H1 (cell line): ENCODE data around the gene FNDC5.

ENCODE experiments used
- CTCF ChIP-seq, 3 experiments: IDR thresholded peaks; 1 replicate in 2 of 3; 2 replicates in 1 of 3; pipeline versions ENCODE4 v1.5.1 to v1.6.1; 2011; ENCODE audit warnings: low read length in 3 of 3, mild to moderate bottlenecking in 3 of 3, inconsistent platforms in 2 of 3, low read depth in 1 of 3, moderate library complexity in 1 of 3; ENCODE audit not compliant: insufficient read depth in 1 of 3; ENCODE audit errors: control extremely low read depth in 1 of 3
- EZH2 ChIP-seq: fragments of 200-600 bp; sonication (generic); IDR thresholded peaks from 2 replicates; pipeline ENCODE4 v1.7.1; 2012; ENCODE audit warnings: low read depth, mild to moderate bottlenecking, moderate library complexity, low read length, inconsistent platforms; ENCODE audit not compliant: severe bottlenecking
- GABPA ChIP-seq: IDR thresholded peaks from 2 replicates; pipeline ENCODE4 v1.6.1; 2011; ENCODE audit warnings: mild to moderate bottlenecking, low read length, moderate library complexity, borderline replicate concordance; ENCODE audit not compliant: insufficient read depth
- GTF2F1 ChIP-seq: IDR thresholded peaks from 2 replicates; pipeline ENCODE4 v1.6.1; 2012; ENCODE audit warnings: low read depth, low read length, improper control_type of control experiment, borderline replicate concordance
- JUND ChIP-seq: IDR thresholded peaks from 2 replicates; pipeline ENCODE4 v1.6.1; 2011; ENCODE audit warnings: mild to moderate bottlenecking, improper control_type of control experiment, low read length
- KDM5A ChIP-seq: fragments of 200-600 bp; IDR thresholded peaks from 2 replicates; pipeline ENCODE4 v1.7.1; 2012; ENCODE audit warnings: mild to moderate bottlenecking, low read length, inconsistent platforms, mixed read lengths
- POLR2A ChIP-seq, 2 experiments: IDR thresholded peaks; 1 replicate in 1 of 2; 2 replicates in 1 of 2; pipeline ENCODE4 v1.6.1; 2011; ENCODE audit warnings: low read depth in 2 of 2, low read length in 2 of 2, mild to moderate bottlenecking in 2 of 2; ENCODE audit errors: control extremely low read depth in 1 of 2
- RAD21 ChIP-seq, 2 experiments: IDR thresholded peaks in 1 of 2; conservative IDR thresholded peaks in 1 of 2; 2 replicates each; pipeline ENCODE4 v1.6.1; 2011; ENCODE audit warnings: low read depth in 2 of 2, low read length in 2 of 2, improper control_type of control experiment in 1 of 2, inconsistent platforms in 1 of 2, mild to moderate bottlenecking in 1 of 2, moderate library complexity in 1 of 2
- RNF2 ChIP-seq: fragments of 200-900, 300-1000 bp; sonication (generic); IDR thresholded peaks from 2 replicates; pipeline ENCODE4 v1.7.1; 2016; ENCODE audit warnings: borderline replicate concordance, low read depth, mild to moderate bottlenecking, antibody characterized with exemption, low read length; ENCODE audit not compliant: poor library complexity, severe bottlenecking; ENCODE audit errors: missing control alignments
- RXRA ChIP-seq: IDR thresholded peaks from 2 replicates; pipeline ENCODE4 v1.6.1; 2011; ENCODE audit warnings: low read depth, mild to moderate bottlenecking, low read length, moderate library complexity; ENCODE audit not compliant: insufficient read depth
- SAP30 ChIP-seq: fragments of 300-600 bp; sonication (generic); IDR thresholded peaks from 2 replicates; pipeline ENCODE4 v1.7.1; 2012; ENCODE audit warnings: low read length, moderate library complexity, mild to moderate bottlenecking, inconsistent platforms; ENCODE audit not compliant: insufficient read depth, insufficient replicate concordance
- SP1 ChIP-seq: IDR thresholded peaks from 2 replicates; pipeline ENCODE4 v1.6.1; 2011; ENCODE audit warnings: low read depth, low read length
- TBP ChIP-seq: IDR thresholded peaks from 2 replicates; pipeline ENCODE4 v1.6.1; 2011; ENCODE audit warnings: low read depth, low read length, improper control_type of control experiment

- TF ChIP-seq GABPA (no peak), JUND (no peak), CTCF (IDR thresholded peaks at IDR 0.05; ENCODE audit: control extremely low read depth in 1 of 3, insufficient read depth in 1 of 3, low read depth in 1 of 3, low read length in 3 of 3) (no peak), SAP30 (no peak), POLR2A (IDR thresholded peaks at IDR 0.05; ENCODE audit: control extremely low read depth in 1 of 2, low read depth in 2 of 2, low read length in 2 of 2) (no peak), SP1 (no peak), GTF2F1 (no peak), RNF2 (no peak), TBP (no peak), KDM5A (no peak), RXRA (no peak), EZH2 (no peak), RAD21 (IDR thresholded peaks at IDR 0.05 in 1 of 2, conservative IDR thresholded peaks at IDR 0.05 in 1 of 2; ENCODE audit: low read depth in 2 of 2, low read length in 2 of 2) (no peak)
Observed at GRCh38 chr1:32867151-32867550, 3.6 kb downstream of the FNDC5 start.
